Panc1 (cell line): ENCODE measurements around the gene AGBL5. TPM values are rescaled to one million over a fixed set of nuclear protein-coding genes. Genes with fewer than 3 reads are reported as not detected.

ENCODE experiments used
- ATAC-seq: fragments of 200-7000 bp; cut with Tn5 transposase; 2 replicates; pipeline ENCODE4 v1.9.1; 2020; ENCODE audit warnings: mild to moderate bottlenecking, moderate library complexity
- BruUV-seq: library from RNA; stranded (reverse); fragments of 400-500 nt; replicated peaks from 2 replicates; lab custom pipeline; 2021; lab: Mats Ljungman, UMichigan
- CTCF ChIA-PET: fragments of 300-600 bp; sonication (Branson Sonifier 250); formaldehyde crosslinking; loops from one replicate; lab custom pipeline; 2022; ENCODE audit warnings: antibody characterized with exemption; lab: Charles Lee
- POLR2A ChIA-PET: fragments of 300-600 bp; sonication (Branson Sonifier 250); formaldehyde crosslinking; loops from one replicate; lab custom pipeline; 2022; ENCODE audit warnings: antibody characterized with exemption; lab: Charles Lee
- DNase-seq: peaks from one replicate; pipeline ENCODE4 v3.0.0-alpha.2; 2010; ENCODE audit warnings: low read depth, low spot score
- H3K27ac ChIP-seq: 2 replicates; pipeline ENCODE4 v1.5.1; 2011; ENCODE audit warnings: mild to moderate bottlenecking, low read length, inconsistent platforms
- H3K27me3 ChIP-seq: fragments of 200-500 bp; sonication (Bioruptor generic); 2 replicates; pipeline ENCODE4 v1.6.0; 2014; ENCODE audit warnings: low read length, inconsistent platforms; ENCODE audit not compliant: control insufficient read depth, insufficient read depth
- H3K36me3 ChIP-seq: fragments of 200-500 bp; sonication (Bioruptor generic); 2 replicates; pipeline ENCODE4 v1.5.1; 2014; ENCODE audit warnings: inconsistent platforms, mild to moderate bottlenecking, low read length, moderate library complexity; ENCODE audit not compliant: control insufficient read depth, insufficient read depth
- H3K4me1 ChIP-seq: 2 replicates; pipeline ENCODE4 v1.5.1; 2011; ENCODE audit warnings: inconsistent platforms, mild to moderate bottlenecking, low read length, moderate library complexity; ENCODE audit not compliant: control insufficient read depth, insufficient read depth
- H3K4me3 ChIP-seq, 2 experiments: 2 replicates each; pipeline ENCODE4 v1.5.1; 2011 to 2012; ENCODE audit warnings: low read depth in 2 of 2, low read length in 2 of 2, mild to moderate bottlenecking in 2 of 2, inconsistent platforms in 1 of 2, moderate library complexity in 1 of 2
- H3K9me3 ChIP-seq: fragments of 200-500 bp; sonication (Bioruptor generic); 2 replicates; pipeline ENCODE4 v1.5.1; 2014; ENCODE audit warnings: low read depth, mild to moderate bottlenecking, inconsistent platforms, low read length, moderate library complexity; ENCODE audit not compliant: control insufficient read depth, insufficient read depth
- POLR2AphosphoS5 ChIP-seq: IDR thresholded peaks from 2 replicates; pipeline ENCODE4 v1.6.1; 2012; ENCODE audit warnings: mild to moderate bottlenecking, low read depth, low read length, moderate library complexity
- SIN3A ChIP-seq: IDR thresholded peaks from 2 replicates; pipeline ENCODE4 v1.6.1; 2012; ENCODE audit warnings: low read depth, mild to moderate bottlenecking, low read length, moderate library complexity, borderline replicate concordance; ENCODE audit not compliant: insufficient read depth
- TCF7L2 ChIP-seq: IDR thresholded peaks from 2 replicates; pipeline ENCODE4 v1.6.1; 2011; ENCODE audit warnings: mild to moderate bottlenecking, low read depth, low read length, inconsistent platforms
- in situ Hi-C: cut with HindIII; loops from 2 replicates; pipeline ENCODE4 v1.10.0; 2016; ENCODE audit warnings: low sequenced_read_pairs, low pct_unique_long_range_greater_than_20kb
- intact Hi-C: fragments of 100-400 bp; cut with micrococcal nuclease; formaldehyde crosslinking; loops from one replicate; pipeline ENCODE4 v1.10.0; 2022; ENCODE audit not compliant: unreplicated experiment
- total RNA-seq: library from RNA; stranded (reverse); gene quantifications from one replicate; pipeline ENCODE4 v1.2.1, GENCODE V29; 2021; ENCODE audit not compliant: unreplicated experiment
- TF ChIP-seq, protein P1 (sequence below): fragments of 450-650 bp; IDR thresholded peaks from 2 replicates; pipeline ENCODE4 v1.5.1; 2017; ENCODE audit warnings: mild to moderate bottlenecking
- TF ChIP-seq, protein P2 (sequence below), 2 experiments: IDR thresholded peaks; 2 replicates each; pipeline ENCODE4 v1.6.1; 2011 to 2012; ENCODE audit warnings: low read depth in 2 of 2, control low read depth in 1 of 2, low read length in 1 of 2, mild to moderate bottlenecking in 1 of 2, moderate library complexity in 1 of 2; ENCODE audit not compliant: insufficient read depth in 1 of 2

Gene AGBL5
- total RNA-seq, 1 experiment from 2014 or later, result 55.6 TPM

DNA sequence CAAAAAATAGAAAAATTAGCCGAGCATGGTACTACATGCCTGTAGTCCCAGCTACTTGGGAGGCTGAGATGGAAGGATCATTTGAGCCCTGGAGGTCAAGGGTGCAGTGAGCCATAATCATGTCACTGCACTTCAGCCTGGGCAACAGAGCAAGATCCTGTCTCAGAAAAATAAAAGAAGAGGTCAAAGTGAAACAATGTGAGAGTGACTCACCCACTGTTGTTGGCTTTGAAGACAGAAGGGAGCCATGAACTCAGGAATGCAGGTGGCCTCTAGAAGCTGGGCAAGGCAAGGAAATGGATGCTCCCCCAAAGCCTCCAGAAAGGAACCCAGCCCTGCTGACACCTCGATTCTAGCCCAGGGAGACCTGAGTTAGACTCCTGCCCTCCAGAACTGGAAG is 22.4 kb upstream of the AGBL5 start:
- no peak for DNase-seq
- no peak for TF ChIP-seq SIN3A
- TF ChIP-seq, protein P1, sequence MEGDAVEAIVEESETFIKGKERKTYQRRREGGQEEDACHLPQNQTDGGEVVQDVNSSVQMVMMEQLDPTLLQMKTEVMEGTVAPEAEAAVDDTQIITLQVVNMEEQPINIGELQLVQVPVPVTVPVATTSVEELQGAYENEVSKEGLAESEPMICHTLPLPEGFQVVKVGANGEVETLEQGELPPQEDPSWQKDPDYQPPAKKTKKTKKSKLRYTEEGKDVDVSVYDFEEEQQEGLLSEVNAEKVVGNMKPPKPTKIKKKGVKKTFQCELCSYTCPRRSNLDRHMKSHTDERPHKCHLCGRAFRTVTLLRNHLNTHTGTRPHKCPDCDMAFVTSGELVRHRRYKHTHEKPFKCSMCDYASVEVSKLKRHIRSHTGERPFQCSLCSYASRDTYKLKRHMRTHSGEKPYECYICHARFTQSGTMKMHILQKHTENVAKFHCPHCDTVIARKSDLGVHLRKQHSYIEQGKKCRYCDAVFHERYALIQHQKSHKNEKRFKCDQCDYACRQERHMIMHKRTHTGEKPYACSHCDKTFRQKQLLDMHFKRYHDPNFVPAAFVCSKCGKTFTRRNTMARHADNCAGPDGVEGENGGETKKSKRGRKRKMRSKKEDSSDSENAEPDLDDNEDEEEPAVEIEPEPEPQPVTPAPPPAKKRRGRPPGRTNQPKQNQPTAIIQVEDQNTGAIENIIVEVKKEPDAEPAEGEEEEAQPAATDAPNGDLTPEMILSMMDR, result no peak
- TF ChIP-seq, protein P2, sequence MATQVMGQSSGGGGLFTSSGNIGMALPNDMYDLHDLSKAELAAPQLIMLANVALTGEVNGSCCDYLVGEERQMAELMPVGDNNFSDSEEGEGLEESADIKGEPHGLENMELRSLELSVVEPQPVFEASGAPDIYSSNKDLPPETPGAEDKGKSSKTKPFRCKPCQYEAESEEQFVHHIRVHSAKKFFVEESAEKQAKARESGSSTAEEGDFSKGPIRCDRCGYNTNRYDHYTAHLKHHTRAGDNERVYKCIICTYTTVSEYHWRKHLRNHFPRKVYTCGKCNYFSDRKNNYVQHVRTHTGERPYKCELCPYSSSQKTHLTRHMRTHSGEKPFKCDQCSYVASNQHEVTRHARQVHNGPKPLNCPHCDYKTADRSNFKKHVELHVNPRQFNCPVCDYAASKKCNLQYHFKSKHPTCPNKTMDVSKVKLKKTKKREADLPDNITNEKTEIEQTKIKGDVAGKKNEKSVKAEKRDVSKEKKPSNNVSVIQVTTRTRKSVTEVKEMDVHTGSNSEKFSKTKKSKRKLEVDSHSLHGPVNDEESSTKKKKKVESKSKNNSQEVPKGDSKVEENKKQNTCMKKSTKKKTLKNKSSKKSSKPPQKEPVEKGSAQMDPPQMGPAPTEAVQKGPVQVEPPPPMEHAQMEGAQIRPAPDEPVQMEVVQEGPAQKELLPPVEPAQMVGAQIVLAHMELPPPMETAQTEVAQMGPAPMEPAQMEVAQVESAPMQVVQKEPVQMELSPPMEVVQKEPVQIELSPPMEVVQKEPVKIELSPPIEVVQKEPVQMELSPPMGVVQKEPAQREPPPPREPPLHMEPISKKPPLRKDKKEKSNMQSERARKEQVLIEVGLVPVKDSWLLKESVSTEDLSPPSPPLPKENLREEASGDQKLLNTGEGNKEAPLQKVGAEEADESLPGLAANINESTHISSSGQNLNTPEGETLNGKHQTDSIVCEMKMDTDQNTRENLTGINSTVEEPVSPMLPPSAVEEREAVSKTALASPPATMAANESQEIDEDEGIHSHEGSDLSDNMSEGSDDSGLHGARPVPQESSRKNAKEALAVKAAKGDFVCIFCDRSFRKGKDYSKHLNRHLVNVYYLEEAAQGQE (IDR thresholded peaks at IDR 0.05; ENCODE audit: insufficient read depth in 1 of 2, low read depth in 2 of 2, low read length in 1 of 2), result no peak
- no peak for TF ChIP-seq POLR2AphosphoS5
- no peak for TF ChIP-seq TCF7L2
- no peak overlapping the region for H3K4me3 ChIP-seq
- no peaks in the 10 kb centered on the region for H3K36me3 ChIP-seq
- no TSS peak for BruUV-seq
- intact Hi-C loops, result no loop called here
- H3K9me3 ChIP-seq, result no peaks in the 10 kb centered on the region
- ATAC-seq, result no peak
- no peak overlapping the region for H3K27ac ChIP-seq
- no peaks in the 10 kb centered on the region for H3K27me3 ChIP-seq
- in situ Hi-C loops, result no loop called here
- ChIA-PET POLR2A (no interaction called here), CTCF (no interaction called here)
- H3K4me1 ChIP-seq, result peaks cover 6% of the 10 kb centered on the region

DNA sequence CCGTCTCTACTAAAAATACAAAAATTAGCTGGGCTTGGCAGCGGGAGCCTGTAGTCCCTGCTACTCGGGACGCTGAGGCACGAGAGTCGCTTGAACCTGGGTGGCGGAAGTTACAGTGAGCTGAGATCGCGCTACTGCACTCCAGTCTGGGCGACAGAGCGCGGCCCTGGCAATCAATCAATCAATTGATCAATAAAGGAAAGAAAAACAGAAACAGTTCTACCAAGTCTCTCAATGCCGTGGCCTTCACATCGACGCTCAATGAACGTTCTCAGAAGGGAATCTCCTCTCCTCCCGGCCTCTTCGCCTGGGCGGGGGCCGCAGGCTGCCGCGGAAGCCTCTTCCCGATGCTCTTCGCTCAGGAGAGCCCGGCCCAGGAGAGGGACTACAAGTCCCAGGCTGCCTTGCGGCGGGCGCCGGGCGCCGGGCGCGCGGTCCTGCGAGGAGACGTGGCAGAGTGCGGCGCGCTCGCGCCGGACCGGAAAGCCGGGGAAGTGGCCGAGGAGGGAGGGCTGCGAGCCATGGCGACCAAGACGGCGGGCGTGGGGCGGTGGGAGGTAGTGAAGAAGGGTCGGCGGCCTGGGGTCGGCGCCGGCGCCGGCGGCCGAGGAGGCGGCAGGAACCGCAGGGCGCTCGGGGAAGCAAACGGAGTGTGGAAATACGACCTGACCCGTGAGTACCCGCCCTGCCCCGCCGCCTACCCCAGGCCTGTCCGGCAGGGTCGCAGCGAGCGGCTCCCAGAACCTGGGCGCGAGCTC is 18.8 kb upstream of the AGBL5 start, which contains the start of gene TMEM214:
Gene TMEM214, plus strand, starts transcription at position 471 of the 758 bp plus-strand sequence. Its CDS starts 51 bp downstream, at position 522.
- H3K4me1 ChIP-seq, result peaks cover 7% of the 10 kb centered on the region
- POLR2A ChIA-PET, result no interaction called here
- intact Hi-C loops (no loop called here), in situ Hi-C loops (no loop called here)
- H3K27ac ChIP-seq, result peak within 1 kb of the TSS; percentile 93
- ATAC-seq (peak; percentile 100), DNase-seq (no peak)
- CTCF ChIA-PET, result interaction anchor here (0.6 kb wide), 1 partner anchor 61 kb away, joined by 6 read pairs; no protein-coding TSS in a partner anchor
- H3K4me3 ChIP-seq, result peak within 1 kb of the TSS; percentile 81 to 94
- H3K9me3 ChIP-seq, result no peaks in the 10 kb centered on the region
- TF ChIP-seq SIN3A (peak; percentile 79; the same call in 1 of the 2 replicates), POLR2AphosphoS5 (peak; percentile 75), TCF7L2 (no peak)
- TF ChIP-seq, protein P1, result no peak
- TF ChIP-seq, protein P2 (IDR thresholded peaks at IDR 0.05; ENCODE audit: insufficient read depth in 1 of 2, low read depth in 2 of 2, low read length in 1 of 2), result no peak
- no peaks in the 10 kb centered on the region for H3K27me3 ChIP-seq
- H3K36me3 ChIP-seq, result peaks cover 5% of the 10 kb centered on the region; the same call in 1 of the 2 replicates
- BruUV-seq, result no TSS peak
